Stimulated activated CD4-positive, alpha-beta T cell treated with anti-CD3 and anti-CD28 coated beads, Interleukin-1b, Interleukin-23, amount 100 ng/mL, for 1 hour (primary cell): Measurements from ENCODE around the gene AQR.
"Not testable (repeated sequence)": the region's sequence is repeated elsewhere in the genome, so short reads cannot be mapped to it uniquely, and the experiment has no call there.

Experiments
- DNase-seq, 2 donors: peaks; one replicate each; pipeline ENCODE4 v3.0.0-alpha.2; 2020; ENCODE audit warnings: low read depth in 2 of 2

AQR gene

GRCh38 chr15:34953851-34954250, 15.7 kb downstream of the AQR start:
- no peak for DNase-seq

GRCh38 chr15:34952481-34952880, 17.1 kb downstream of the AQR start:
- DNase-seq, result no peak

GRCh38 chr15:34951993-34952392, 17.5 kb downstream of the AQR start:
- DNase-seq, result no peak

DNA sequence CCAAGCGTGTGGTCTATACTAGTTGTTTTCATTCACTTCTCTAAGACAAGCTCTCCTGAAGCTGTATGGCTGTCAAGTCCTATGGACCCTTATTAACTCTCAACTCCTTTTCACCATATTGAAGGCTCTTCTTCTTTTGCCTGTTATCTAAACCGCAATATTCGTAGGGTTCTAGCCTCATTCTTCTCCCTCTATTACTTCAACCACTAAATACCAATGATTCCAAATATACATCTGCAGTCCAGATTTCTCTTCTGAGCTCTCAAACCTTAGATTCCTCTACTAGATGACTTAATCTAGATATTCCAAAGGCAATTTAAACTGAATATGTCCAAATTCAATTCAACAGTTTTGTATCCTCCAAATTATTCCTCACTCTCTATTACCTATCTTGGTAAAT, 24.6 kb downstream of the AQR start:
- DNase-seq, result no peak

DNA sequence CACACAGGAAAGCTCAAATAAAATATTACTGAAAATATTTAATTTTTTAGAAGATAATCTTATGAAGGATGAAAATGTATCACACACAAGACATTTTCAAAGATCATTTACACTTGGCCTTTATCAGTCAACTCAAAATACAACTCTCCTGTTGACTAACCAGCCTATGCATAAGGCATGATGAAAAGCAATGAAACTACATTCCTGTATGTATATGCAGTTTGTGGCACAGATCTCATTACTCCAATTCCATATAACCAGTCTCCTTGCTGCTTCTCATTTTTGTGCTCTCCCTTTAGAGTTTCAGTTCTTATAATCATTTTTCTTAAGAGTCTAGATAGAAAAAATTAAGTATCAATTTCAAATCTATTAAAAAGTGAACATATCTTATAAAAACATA, 25.8 kb downstream of the AQR start:
- DNase-seq, result no peak

DNA sequence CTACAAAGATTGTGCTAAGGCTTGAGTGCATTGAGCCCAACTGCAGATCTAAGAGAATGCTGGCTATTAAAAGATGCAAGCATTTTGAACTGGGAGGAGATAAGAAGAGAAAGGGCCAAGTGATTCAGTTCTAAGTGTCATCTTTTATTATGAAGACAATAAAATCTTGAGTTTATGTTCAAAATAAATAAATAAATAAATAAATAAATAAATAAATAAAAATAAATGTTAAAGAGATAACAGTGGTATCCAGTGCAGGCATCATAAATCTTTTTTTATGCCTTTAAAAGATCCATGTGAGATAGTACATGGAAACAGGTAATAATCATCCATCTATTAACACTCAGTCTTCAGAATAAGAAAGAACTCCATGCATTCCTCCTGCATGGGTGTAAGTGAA, 26.3 kb downstream of the AQR start:
- not testable (repeated sequence) for DNase-seq

- no peak for DNase-seq
Observed at GRCh38 chr15:34942363-34942762, 27.2 kb downstream of the AQR start.

GRCh38 chr15:34941831-34942230, 27.7 kb downstream of the AQR start:
- DNase-seq, result no peak

GRCh38 chr15:34941185-34941698, 28.3 kb downstream of the AQR start:
- DNase-seq, result no peak

DNA sequence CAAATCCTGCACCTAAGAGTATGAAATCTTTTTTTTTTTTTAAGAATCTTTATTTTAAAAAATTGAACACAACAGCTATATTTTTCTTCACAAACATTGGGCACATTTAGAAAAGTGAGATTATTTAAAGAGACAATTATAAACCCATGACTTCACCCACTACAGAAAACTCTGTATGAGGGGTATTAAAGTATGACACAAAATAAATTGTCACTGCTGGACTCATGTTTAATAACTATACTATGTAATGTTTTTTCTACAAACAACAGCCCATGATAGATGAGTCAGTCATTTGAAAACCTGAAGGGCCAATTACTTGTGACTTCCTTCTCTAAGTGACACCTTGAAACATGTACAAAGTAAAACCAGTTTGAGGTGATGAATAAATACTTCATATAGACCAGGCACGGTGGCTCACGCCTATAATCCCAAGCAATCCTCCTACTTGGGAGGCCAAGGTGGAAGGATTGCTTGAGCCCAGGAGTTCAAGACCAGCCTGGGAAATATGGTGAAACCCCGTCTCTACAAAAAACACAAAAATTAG, 36.0 kb downstream of the AQR start:
- DNase-seq, result no peak

GRCh38 chr15:34928349-34928748, 41.2 kb downstream of the AQR start:
- DNase-seq, result not testable (repeated sequence)

DNA sequence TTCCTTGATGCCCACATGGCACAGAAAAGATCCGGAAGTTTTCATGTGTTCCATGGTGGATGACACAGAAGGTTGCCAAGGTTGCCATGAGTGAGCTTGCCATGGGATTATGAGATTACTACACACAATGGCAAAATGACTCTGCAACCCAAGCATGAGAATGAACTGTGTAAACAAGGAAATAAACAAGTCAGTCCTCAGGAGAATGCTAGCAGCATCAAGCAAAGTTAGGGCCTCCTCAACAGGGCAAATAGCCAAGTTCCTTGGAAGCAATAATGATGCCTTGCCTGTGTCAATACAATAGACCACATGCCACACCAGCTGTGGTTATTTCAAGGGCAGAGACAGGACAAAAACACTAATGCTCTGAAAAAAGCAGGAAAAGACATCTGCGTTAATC, 41.8 kb downstream of the AQR start:
- DNase-seq, result no peak

- DNase-seq, result no peak
Observed at GRCh38 chr15:34914317-34914716, 55.2 kb downstream of the AQR start.

GRCh38 chr15:34905047-34905446, 64.5 kb downstream of the AQR start:
- DNase-seq, result no peak

DNA sequence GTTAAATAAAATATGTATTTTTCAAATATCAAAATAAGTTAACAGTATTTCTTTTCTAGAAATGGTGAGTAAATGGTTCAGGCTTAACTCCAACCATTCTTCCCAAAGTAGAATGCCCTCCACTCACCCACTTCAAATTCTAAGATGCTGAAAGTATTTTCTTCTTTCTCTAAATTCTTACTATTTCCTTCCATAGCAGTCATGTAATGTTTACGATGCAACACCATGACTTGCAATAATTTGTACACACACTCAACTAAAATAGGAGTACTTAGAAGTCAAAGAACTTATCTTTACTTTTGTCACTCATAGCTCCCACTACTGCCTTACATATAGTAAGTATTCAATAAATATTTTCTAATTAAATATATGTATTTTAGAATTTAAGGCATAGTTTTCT, 65.0 kb downstream of the AQR start:
- DNase-seq, result no peak

DNA sequence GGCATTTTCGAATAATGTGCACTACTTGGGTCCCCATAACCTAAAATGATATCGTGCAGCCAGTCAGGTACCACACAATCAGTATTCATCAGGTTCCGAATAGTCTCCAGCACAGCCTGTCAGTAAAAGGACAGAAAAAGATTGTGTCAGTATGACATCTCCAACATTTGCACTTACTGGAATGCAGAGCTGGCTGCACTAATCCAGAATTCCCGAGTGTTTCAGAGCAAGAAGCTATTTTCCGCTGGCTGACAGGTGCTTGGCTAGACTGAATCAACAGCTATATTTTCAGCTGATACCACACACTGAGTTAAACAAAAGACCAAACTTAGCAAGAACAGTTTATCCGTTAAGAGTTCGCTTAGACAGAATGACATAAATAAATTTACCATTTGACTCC, 68.8 kb downstream of the AQR start:
- DNase-seq, result no peak

DNA sequence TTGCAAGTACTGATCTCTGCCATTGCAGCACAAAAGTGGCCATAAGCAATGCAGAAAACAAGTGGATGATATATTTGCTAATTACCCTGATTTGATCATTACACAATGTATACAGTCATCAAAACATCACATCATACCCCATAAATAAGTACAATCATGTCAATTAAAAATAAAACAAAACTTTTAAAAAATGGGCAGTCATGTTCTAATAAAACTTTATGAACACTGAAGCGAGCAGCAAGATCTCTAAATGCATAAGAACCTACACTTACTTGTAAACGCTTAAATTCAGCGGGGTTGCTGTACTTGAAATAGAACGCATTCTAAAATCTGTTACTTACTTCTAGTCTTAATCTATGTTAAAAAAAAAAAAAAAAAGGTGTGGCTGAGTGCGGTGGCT, 73.4 kb downstream of the AQR start:
- DNase-seq, result no peak

- DNase-seq, result no peak
Observed at GRCh38 chr15:34893967-34894366, 75.6 kb downstream of the AQR start.

DNA sequence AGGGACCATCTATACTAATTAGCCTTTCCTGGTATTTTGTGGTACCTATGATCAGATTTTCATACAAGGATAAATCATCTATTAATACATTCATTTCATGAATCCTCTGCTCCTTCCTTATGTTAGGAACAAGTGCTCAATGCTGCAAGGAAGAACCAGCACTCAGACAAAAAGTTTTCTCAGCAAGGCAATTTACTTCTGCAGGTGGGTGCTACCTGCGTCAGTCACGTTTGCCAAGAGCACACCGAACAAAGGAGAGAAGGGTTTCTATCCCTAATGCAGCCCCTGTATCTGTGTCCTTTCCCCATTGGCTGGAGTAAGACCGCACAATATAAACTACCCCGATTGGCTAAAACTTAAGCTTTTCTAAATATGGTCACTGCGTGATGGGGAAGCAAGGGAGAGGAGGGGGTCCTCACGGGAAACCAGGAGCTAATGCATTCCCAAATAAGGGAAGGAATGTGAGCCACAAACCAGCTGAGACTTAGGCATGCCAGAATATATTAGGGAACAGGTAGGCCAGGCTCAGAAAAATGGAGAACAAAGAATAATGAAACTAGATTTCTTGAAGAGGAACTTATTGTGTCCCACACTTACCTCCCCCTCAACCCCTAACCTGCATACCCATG, 76.5 kb downstream of the AQR start:
- DNase-seq, result no peak

DNA sequence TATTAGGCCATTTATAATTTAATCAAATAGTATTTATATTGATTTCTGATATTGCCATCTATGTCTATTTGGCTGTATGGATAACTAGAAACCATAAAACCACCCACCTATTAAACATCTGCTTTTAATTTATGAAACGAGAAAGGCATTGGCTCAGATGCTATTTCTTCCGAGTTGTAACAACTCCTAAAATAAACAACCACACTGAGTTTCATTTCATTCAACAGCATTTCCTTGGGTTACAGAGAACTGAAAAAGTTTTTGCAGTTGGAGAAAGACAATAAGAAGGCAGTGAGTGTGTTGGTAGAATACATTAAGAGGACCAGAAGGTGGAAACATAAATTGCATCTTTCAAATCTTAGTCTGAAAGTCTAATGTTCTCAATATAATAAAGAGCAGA, 79.1 kb downstream of the AQR start:
- no peak for DNase-seq

DNA sequence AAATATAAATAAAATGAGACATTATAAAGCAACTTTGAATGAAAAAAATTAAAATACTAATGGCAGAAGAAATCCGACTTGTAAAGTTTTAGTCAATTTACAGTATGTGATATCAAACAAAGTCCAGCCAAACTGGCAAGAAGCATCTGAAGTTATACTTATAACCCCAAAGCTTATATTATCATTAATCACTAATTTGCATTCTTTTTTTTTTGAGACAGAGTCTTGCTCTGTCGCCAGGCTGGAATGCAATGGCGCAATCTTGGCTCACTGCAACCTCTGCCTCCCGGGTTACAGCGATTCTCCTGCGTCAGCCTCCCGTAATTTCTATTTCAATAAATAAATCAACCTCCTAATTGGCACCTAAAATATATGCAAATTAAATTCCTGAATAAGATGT, 80.1 kb downstream of the AQR start:
- DNase-seq, result no peak

GRCh38 chr15:34886134-34886533, 83.4 kb downstream of the AQR start:
- DNase-seq, result no peak

DNA sequence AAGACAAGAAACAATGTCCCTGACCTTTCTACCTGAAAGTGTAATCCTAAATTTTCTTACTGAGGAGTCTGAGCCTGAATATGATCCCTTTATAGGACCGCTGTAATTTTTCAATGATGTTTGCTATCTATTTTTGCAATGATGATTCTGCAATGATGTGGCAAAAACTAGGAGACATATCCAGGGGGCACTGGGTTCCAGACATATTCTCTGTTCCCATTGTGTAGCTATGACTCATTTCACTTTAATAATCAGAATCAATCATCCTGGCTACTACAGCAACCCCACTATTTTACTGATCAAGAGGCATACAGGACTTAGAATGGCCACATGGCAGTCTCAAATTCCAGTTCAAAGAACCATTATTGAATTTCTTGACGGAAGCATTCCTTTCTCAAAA, 85.9 kb downstream of the AQR start:
- no peak for DNase-seq

GRCh38 chr15:34883042-34883441, 86.5 kb downstream of the AQR start:
- no peak for DNase-seq
